GM23248 (cell line): ENCODE measurements around the gene MKI67. TPM values are rescaled to one million over a fixed set of nuclear protein-coding genes. Genes with fewer than 3 reads are reported as not detected.

Experiments used
- DNase-seq: peaks from one replicate; pipeline ENCODE4 v3.0.0-alpha.2; 2015
- H2AFZ ChIP-seq: fragments of 200-600 bp; sonication (generic); 2 replicates; pipeline ENCODE4 v1.6.1; 2016; ENCODE audit warnings: antibody characterized with exemption
- H3F3A ChIP-seq: fragments of 200-600 bp; sonication (generic); 2 replicates; pipeline ENCODE4 v1.6.1; 2016; ENCODE audit warnings: mild to moderate bottlenecking, antibody characterized with exemption, mixed run types; ENCODE audit not compliant: insufficient read depth
- H3K27ac ChIP-seq: fragments of 200-600 bp; sonication (generic); 2 replicates; pipeline ENCODE4 v1.5.1; 2016; ENCODE audit warnings: mild to moderate bottlenecking
- H3K27me3 ChIP-seq: fragments of 200-600 bp; sonication (generic); replicated peaks from 2 replicates; pipeline ENCODE4 v1.6.1; 2016; ENCODE audit warnings: mild to moderate bottlenecking; ENCODE audit not compliant: insufficient read depth
- H3K36me3 ChIP-seq: fragments of 200-600 bp; sonication (generic); 2 replicates; pipeline ENCODE4 v1.6.1; 2016; ENCODE audit warnings: low read depth, mild to moderate bottlenecking
- H3K4me1 ChIP-seq: fragments of 200-600 bp; sonication (generic); 2 replicates; pipeline ENCODE4 v1.6.1; 2016; ENCODE audit warnings: mild to moderate bottlenecking; ENCODE audit not compliant: insufficient read depth
- H3K4me2 ChIP-seq: fragments of 200-600 bp; sonication (generic); one replicate; pipeline ENCODE4 v1.6.1; 2016; ENCODE audit warnings: mild to moderate bottlenecking; ENCODE audit not compliant: unreplicated experiment
- H3K4me3 ChIP-seq: fragments of 200-600 bp; sonication (generic); 2 replicates; pipeline ENCODE4 v1.5.1; 2016; ENCODE audit warnings: mild to moderate bottlenecking
- H3K79me2 ChIP-seq: fragments of 200-600 bp; sonication (generic); 2 replicates; pipeline ENCODE4 v1.6.1; 2016; ENCODE audit warnings: mild to moderate bottlenecking; ENCODE audit not compliant: insufficient read depth
- H3K9ac ChIP-seq: fragments of 200-600 bp; sonication (generic); 2 replicates; pipeline ENCODE4 v1.6.1; 2016; ENCODE audit warnings: mild to moderate bottlenecking
- H3K9me2 ChIP-seq: fragments of 200-600 bp; sonication (generic); 2 replicates; pipeline ENCODE4 v1.6.1; 2016; ENCODE audit warnings: mixed run types, mild to moderate bottlenecking, moderate library complexity; ENCODE audit not compliant: insufficient read depth
- H3K9me3 ChIP-seq: fragments of 200-600 bp; sonication (generic); one replicate; pipeline ENCODE4 v1.6.1; 2017; ENCODE audit warnings: low read depth
- H4K20me1 ChIP-seq: fragments of 200-600 bp; sonication (generic); 2 replicates; pipeline ENCODE4 v1.6.0; 2016; ENCODE audit not compliant: insufficient read depth
- EZH2 ChIP-seq: fragments of 200-600 bp; sonication (generic); IDR thresholded peaks from 2 replicates; pipeline ENCODE4 v1.6.1; 2018; ENCODE audit warnings: antibody characterized with exemption, mild to moderate bottlenecking; ENCODE audit not compliant: insufficient read depth, poor library complexity, severe bottlenecking
- EZH2phosphoT487 ChIP-seq: fragments of 200-600 bp; sonication (generic); IDR thresholded peaks from 2 replicates; pipeline ENCODE4 v1.6.1; 2018; ENCODE audit warnings: antibody characterized with exemption, moderate library complexity, mild to moderate bottlenecking, low read depth; ENCODE audit not compliant: insufficient read depth
- WGBS, 2 experiments: methylation state at CpG; one replicate each; pipeline ENCODE4 v1.1.6; 2015 to 2017; ENCODE audit warnings: low lambda C conversion rate in 2 of 2, low coverage in 1 of 2; ENCODE audit errors: missing lambda C conversion rate in 2 of 2; 5-methylcytosine and 5-hydroxymethylcytosine counted together
- in situ Hi-C: fragments of 300-500 bp; cut with MboI; formaldehyde crosslinking; loops from 2 replicates; pipeline ENCODE4 v1.15.0; 2020
- polyA plus RNA-seq: library from polyadenylated mRNA; unstranded; fragments of >200 nt; fragmentation: Nextera tagmentation; extraction: Ambion mirVana; gene quantifications from 2 replicates; pipeline ENCODE4 v1.2.1, GENCODE V29; 2016
- total RNA-seq: library from RNA; depleted of rRNA; stranded (reverse); fragments of >200 nt; shearing (Covaris generic); gene quantifications from 2 replicates; pipeline ENCODE4 v1.2.3, GENCODE V29; 2014

The MKI67 gene
- total and polyA plus RNA-seq, 2 experiments from 2014 or later = 12.2 to 22.5 TPM

DNA sequence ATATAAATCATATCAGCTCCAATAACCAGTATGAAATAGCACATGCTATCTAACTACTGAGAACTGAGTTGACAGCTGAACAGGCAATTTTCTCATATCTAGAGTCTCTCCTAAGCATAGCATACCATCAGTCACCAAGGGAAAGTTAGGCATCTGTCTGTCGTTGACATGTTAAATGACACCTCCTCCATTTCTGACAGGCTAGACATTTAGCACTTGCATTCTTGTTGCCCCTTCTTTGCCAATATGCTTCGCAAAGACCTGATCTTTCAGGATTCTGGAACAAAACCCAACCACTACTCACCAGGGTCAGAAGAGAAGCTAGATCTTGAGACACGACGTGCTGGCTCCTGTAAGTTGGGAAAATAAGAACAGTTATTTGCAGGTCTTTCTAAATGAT lies 10.0 kb downstream of the MKI67 start:
- Histone ChIP-seq H3K4me2 (no peak overlapping the region), H2AFZ (no peak overlapping the region), H3F3A (no peaks in the 10 kb centered on the region), H3K27ac (no peak overlapping the region), H4K20me1 (no peaks in the 10 kb centered on the region), H3K36me3 (peaks cover 6% of the 10 kb centered on the region; the same call in 1 of the 2 replicates), H3K9me3 (no peaks in the 10 kb centered on the region), H3K9me2 (no peaks in the 10 kb centered on the region), H3K27me3 (no peaks in the 10 kb centered on the region), H3K79me2 (peaks cover 21% of the 10 kb centered on the region), H3K4me3 (no peak overlapping the region), H3K9ac (no peak overlapping the region), H3K4me1 (no peaks in the 10 kb centered on the region)
- in situ Hi-C loops = no loop called here
- WGBS, 2 experiments = 69 to 74% methylated on average over 4 of the region's 4 CpGs
- TF ChIP-seq EZH2phosphoT487 (no peak), EZH2 (no peak)
- no peak for DNase-seq

DNA sequence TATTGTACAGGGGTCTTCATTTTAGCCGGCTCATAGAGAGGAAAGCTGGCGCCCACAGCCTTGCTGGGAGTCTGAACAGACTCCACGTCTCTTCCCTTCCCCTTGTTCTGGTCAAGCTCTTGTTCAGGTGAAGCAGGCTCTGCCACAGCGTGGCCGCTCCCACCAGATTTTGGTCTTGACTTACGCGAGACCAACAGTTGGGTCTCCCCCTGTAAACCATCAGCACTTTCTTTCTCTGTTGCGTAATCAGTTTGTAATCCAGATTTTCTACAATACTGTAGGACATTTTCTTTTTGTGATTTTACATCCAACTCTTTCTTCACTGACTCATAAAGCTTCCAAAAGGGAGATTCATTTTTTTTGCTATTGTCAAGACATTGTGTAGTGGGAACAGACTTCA lies 10.9 kb downstream of the MKI67 start:
- in situ Hi-C loops = no loop called here
- no peaks in the 10 kb centered on the region for H3K9me3 ChIP-seq
- no peaks in the 10 kb centered on the region for H3K9me2 ChIP-seq
- H3K27ac ChIP-seq = no peak overlapping the region
- peaks cover 6% of the 10 kb centered on the region; the same call in 1 of the 2 replicates for H3K36me3 ChIP-seq
- peaks cover 13% of the 10 kb centered on the region for H3K79me2 ChIP-seq
- no peak overlapping the region for H3K4me3 ChIP-seq
- no peak overlapping the region for H3K4me2 ChIP-seq
- no peaks in the 10 kb centered on the region for H3K27me3 ChIP-seq
- no peak for TF ChIP-seq EZH2phosphoT487
- TF ChIP-seq EZH2 = no peak
- H3K9ac ChIP-seq = no peak overlapping the region
- H3F3A ChIP-seq = no peaks in the 10 kb centered on the region
- no peak for DNase-seq
- no peaks in the 10 kb centered on the region for H3K4me1 ChIP-seq
- WGBS, 2 experiments = 95 to 96% methylated on average over 8 of the region's 8 CpGs
- H4K20me1 ChIP-seq = no peaks in the 10 kb centered on the region
- no peak overlapping the region for H2AFZ ChIP-seq

DNA sequence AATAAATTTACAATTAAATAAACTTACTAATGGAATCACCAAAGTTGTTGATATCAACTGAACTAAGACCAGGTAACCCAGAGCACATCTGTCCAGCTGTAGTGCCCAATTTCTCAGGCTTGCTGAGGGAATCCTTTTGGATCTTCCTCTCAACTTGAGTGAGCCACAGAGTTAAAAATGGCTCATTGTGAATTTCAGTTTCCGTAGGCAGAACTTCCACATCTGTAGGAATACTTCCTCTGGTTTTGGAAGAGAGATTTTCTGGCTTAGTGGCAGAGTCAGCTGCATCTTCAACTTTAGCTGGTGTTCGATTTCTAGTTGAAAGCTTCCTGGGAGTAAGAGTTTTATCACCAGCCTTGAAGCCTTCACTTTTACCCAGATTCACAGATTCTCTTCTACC lies 11.3 kb downstream of the MKI67 start:
- Histone ChIP-seq H3K9ac (no peak overlapping the region), H3K9me2 (no peaks in the 10 kb centered on the region), H3K4me1 (no peaks in the 10 kb centered on the region), H3K4me3 (no peak overlapping the region), H3F3A (no peaks in the 10 kb centered on the region), H4K20me1 (no peaks in the 10 kb centered on the region), H2AFZ (no peak overlapping the region), H3K4me2 (no peak overlapping the region), H3K27me3 (no peaks in the 10 kb centered on the region), H3K79me2 (peaks cover 8% of the 10 kb centered on the region), H3K36me3 (peaks cover 6% of the 10 kb centered on the region; the same call in 1 of the 2 replicates), H3K27ac (no peak overlapping the region), H3K9me3 (no peaks in the 10 kb centered on the region)
- 95 to 97% methylated on average over 2 of the region's 2 CpGs for WGBS, 2 experiments
- in situ Hi-C loops = no loop called here
- DNase-seq = no peak
- TF ChIP-seq EZH2phosphoT487 (no peak), EZH2 (no peak)

DNA sequence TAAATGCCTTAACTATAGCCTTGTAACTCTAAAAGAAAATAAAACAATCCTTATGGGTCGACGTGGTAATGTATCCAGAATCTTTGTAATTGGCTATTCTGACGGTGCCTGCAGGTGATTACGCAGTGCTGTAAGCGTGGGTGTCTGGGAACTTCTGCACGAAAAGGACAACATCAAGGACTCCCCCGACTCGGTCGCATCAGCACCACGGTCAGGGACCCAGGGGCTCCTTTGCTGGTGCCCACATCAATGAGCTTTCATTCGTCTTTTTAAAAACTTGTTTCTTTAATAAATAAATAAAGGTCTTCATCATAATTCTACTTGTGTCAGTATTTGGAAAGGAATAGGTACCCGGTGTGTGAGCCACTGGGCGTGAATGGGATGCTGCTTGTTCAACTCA lies 13.2 kb downstream of the MKI67 start:
- Histone ChIP-seq H3K27me3 (no peaks in the 10 kb centered on the region), H2AFZ (no peak overlapping the region), H3K4me3 (no peak overlapping the region), H3K9me2 (no peaks in the 10 kb centered on the region), H3K36me3 (peaks cover 6% of the 10 kb centered on the region; the same call in 1 of the 2 replicates), H3K9ac (no peak overlapping the region), H3K27ac (no peak overlapping the region), H3K4me1 (no peaks in the 10 kb centered on the region), H3K79me2 (no peaks in the 10 kb centered on the region), H3K9me3 (no peaks in the 10 kb centered on the region), H3F3A (no peaks in the 10 kb centered on the region), H3K4me2 (no peak overlapping the region), H4K20me1 (no peaks in the 10 kb centered on the region)
- DNase-seq = no peak
- TF ChIP-seq EZH2phosphoT487 = no peak
- no peak for TF ChIP-seq EZH2
- 95 to 98% methylated on average over 13 of the region's 13 CpGs for WGBS, 2 experiments
- in situ Hi-C loops = no loop called here

DNA sequence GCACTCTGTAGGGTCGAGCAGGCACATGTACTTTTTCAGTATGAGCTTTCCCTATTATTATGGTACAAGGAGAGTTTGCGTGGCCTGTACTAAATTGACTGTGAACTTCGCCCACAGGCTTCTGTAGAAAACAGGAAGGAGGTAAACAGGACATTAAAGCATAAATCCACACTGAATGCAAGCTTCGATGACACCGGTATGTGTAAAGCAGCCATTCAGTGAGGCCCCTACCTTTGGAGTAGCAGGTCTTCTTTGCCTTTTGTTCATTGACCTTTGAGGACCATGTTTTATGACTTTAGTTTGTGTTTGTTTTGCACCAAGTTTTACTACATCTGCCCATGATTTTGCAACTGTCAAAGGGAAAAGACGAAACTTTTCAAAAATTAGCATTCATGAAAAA lies 14.5 kb downstream of the MKI67 start:
- H3K79me2 ChIP-seq = no peaks in the 10 kb centered on the region
- H3K27ac ChIP-seq = no peak overlapping the region
- no peak for TF ChIP-seq EZH2phosphoT487
- TF ChIP-seq EZH2 = no peak
- no peaks in the 10 kb centered on the region for H3K9me3 ChIP-seq
- WGBS, 2 experiments = 99 to 100% methylated on average over 6 of the region's 6 CpGs
- in situ Hi-C loops = no loop called here
- H3F3A ChIP-seq = no peaks in the 10 kb centered on the region
- no peaks in the 10 kb centered on the region for H3K4me1 ChIP-seq
- no peak overlapping the region for H3K4me2 ChIP-seq
- no peak overlapping the region for H3K4me3 ChIP-seq
- H3K9me2 ChIP-seq = no peaks in the 10 kb centered on the region
- H3K9ac ChIP-seq = no peak overlapping the region
- no peaks in the 10 kb centered on the region for H3K27me3 ChIP-seq
- H4K20me1 ChIP-seq = no peaks in the 10 kb centered on the region
- no peak for DNase-seq
- H3K36me3 ChIP-seq = peaks cover 6% of the 10 kb centered on the region; the same call in 1 of the 2 replicates
- no peak overlapping the region for H2AFZ ChIP-seq
